Mesenchymal stem cell (in vitro differentiated cells and primary cell): ENCODE results near the gene CAVIN4. TPM values are rescaled to one million over a fixed set of nuclear protein-coding genes. Genes with fewer than 3 reads are reported as not detected.

ENCODE experiments used
- DNase-seq: peaks from one replicate; pipeline ENCODE4 v3.0.0-alpha.2; 2013
- H2AFZ ChIP-seq: one replicate; pipeline ENCODE4 v1.6.1; 2013; ENCODE audit warnings: low read depth, mild to moderate bottlenecking, control low read depth, inconsistent platforms, low read length, moderate library complexity
- H2AK5ac ChIP-seq: 2 replicates; pipeline ENCODE4 v1.6.1; 2013; ENCODE audit warnings: low read length, moderate library complexity, mild to moderate bottlenecking, inconsistent platforms; ENCODE audit not compliant: severe bottlenecking
- H2BK120ac ChIP-seq: one replicate; pipeline ENCODE4 v1.6.1; 2013; ENCODE audit warnings: low read depth, mild to moderate bottlenecking, inconsistent platforms, low read length, moderate library complexity
- H2BK12ac ChIP-seq, 2 experiments: one replicate each; pipeline ENCODE4 v1.6.1; 2013; ENCODE audit warnings: inconsistent platforms in 2 of 2, low read length in 2 of 2, mild to moderate bottlenecking in 2 of 2, moderate library complexity in 2 of 2, control low read depth in 1 of 2
- H2BK15ac ChIP-seq: one replicate; pipeline ENCODE4 v1.6.1; 2013; ENCODE audit warnings: mild to moderate bottlenecking, low read depth, inconsistent platforms; ENCODE audit not compliant: poor library complexity, severe bottlenecking
- H2BK5ac ChIP-seq: 2 replicates; pipeline ENCODE4 v1.6.1; 2013; ENCODE audit warnings: low read depth, mild to moderate bottlenecking, low read length, control low read depth, inconsistent platforms; ENCODE audit not compliant: poor library complexity, severe bottlenecking
- H3K14ac ChIP-seq, 2 experiments: one replicate each; pipeline ENCODE4 v1.6.1; 2013; ENCODE audit warnings: inconsistent platforms in 2 of 2, low read length in 2 of 2, control low read depth in 1 of 2, mild to moderate bottlenecking in 1 of 2, moderate library complexity in 1 of 2
- H3K18ac ChIP-seq, 2 experiments: one replicate each; pipeline ENCODE4 v1.6.1; 2013; ENCODE audit warnings: inconsistent platforms in 2 of 2, low read length in 2 of 2, control low read depth in 1 of 2, low read depth in 1 of 2, mild to moderate bottlenecking in 1 of 2
- H3K23ac ChIP-seq, 2 experiments: one replicate each; pipeline ENCODE4 v1.6.1; 2013; ENCODE audit warnings: inconsistent platforms in 2 of 2, low read length in 2 of 2, mild to moderate bottlenecking in 2 of 2, moderate library complexity in 2 of 2, control low read depth in 1 of 2
- H3K27ac ChIP-seq: 2 replicates; pipeline ENCODE4 v1.5.1; 2013; ENCODE audit warnings: mild to moderate bottlenecking, moderate library complexity, low read length, control low read depth, inconsistent platforms; ENCODE audit not compliant: poor library complexity, severe bottlenecking
- H3K27me3 ChIP-seq, 2 experiments: 2 replicates each; pipeline versions ENCODE4 v1.6.1 to v1.7.0; 2013; ENCODE audit warnings: low read length in 2 of 2, mild to moderate bottlenecking in 2 of 2, moderate library complexity in 2 of 2, control low read depth in 1 of 2, inconsistent platforms in 1 of 2; ENCODE audit not compliant: control insufficient read depth in 1 of 2, insufficient read depth in 1 of 2
- H3K36me3 ChIP-seq, 2 experiments: 2 replicates each; pipeline versions ENCODE4 v1.6.1 to v1.7.0; 2013; ENCODE audit warnings: low read length in 2 of 2, control low read depth in 1 of 2, inconsistent platforms in 1 of 2, low read depth in 1 of 2, mild to moderate bottlenecking in 1 of 2; ENCODE audit not compliant: insufficient read depth in 2 of 2, control insufficient read depth in 1 of 2
- H3K4ac ChIP-seq, 2 experiments: one replicate each; pipeline ENCODE4 v1.6.1; 2013; ENCODE audit warnings: inconsistent platforms in 2 of 2, low read length in 2 of 2, mild to moderate bottlenecking in 2 of 2, moderate library complexity in 2 of 2, control low read depth in 1 of 2, low read depth in 1 of 2
- H3K4me1 ChIP-seq: 2 replicates; pipeline ENCODE4 v1.6.1; 2013; ENCODE audit warnings: low read depth, low read length, control low read depth; ENCODE audit not compliant: control insufficient read depth, insufficient read depth
- H3K4me2 ChIP-seq: 2 replicates; pipeline ENCODE4 v1.6.1; 2013; ENCODE audit warnings: low read length, mild to moderate bottlenecking, inconsistent platforms; ENCODE audit not compliant: poor library complexity, severe bottlenecking
- H3K4me3 ChIP-seq, 2 experiments: 2 replicates each; pipeline versions ENCODE4 v1.5.1 to v1.7.0; 2013; ENCODE audit warnings: low read length in 2 of 2, mild to moderate bottlenecking in 2 of 2, control low read depth in 1 of 2, low read depth in 1 of 2; ENCODE audit not compliant: insufficient read depth in 1 of 2
- H3K79me1 ChIP-seq: replicated peaks from 2 replicates; pipeline ENCODE4 v1.6.1; 2013; ENCODE audit warnings: mild to moderate bottlenecking, control low read depth, low read length, inconsistent platforms; ENCODE audit not compliant: poor library complexity, severe bottlenecking
- H3K9ac ChIP-seq: 2 replicates; pipeline ENCODE4 v1.7.0; 2013; ENCODE audit warnings: mild to moderate bottlenecking, low read length, moderate library complexity
- H3K9me3 ChIP-seq: 2 replicates; pipeline ENCODE4 v1.7.0; 2013; ENCODE audit warnings: mild to moderate bottlenecking, low read length; ENCODE audit not compliant: control insufficient read depth
- H4K8ac ChIP-seq: one replicate; pipeline ENCODE4 v1.6.1; 2013; ENCODE audit warnings: inconsistent platforms, mild to moderate bottlenecking, low read length, moderate library complexity
- H4K91ac ChIP-seq: one replicate; pipeline ENCODE4 v1.6.1; 2013; ENCODE audit warnings: mild to moderate bottlenecking, low read length, inconsistent platforms
- WGBS: methylation state at CpG from one replicate; pipeline ENCODE4 v1.1.7; 2013; ENCODE audit warnings: mixed read lengths; 5-methylcytosine and 5-hydroxymethylcytosine counted together
- polyA plus RNA-seq, 2 experiments: library from polyadenylated mRNA; stranded (reverse); fragments of 200-250 nt; gene quantifications; one replicate each; pipeline ENCODE4 v1.2.3, GENCODE V29; 2013

The CAVIN4 gene
- polyA plus RNA-seq (2013, experiment 1 of 2), result 0.39 TPM
- 0.32 TPM for polyA plus RNA-seq (2013, experiment 2 of 2)

- H3K18ac ChIP-seq, result no peak within 1 kb of the TSS
- H3K9ac ChIP-seq, result no peak within 1 kb of the TSS
- no peak within 1 kb of the TSS for H2BK12ac ChIP-seq
- H3K14ac ChIP-seq, result no peak within 1 kb of the TSS
- no peaks in the 10 kb centered on the region for H3K79me1 ChIP-seq
- no peak within 1 kb of the TSS for H3K4me2 ChIP-seq
- H4K91ac ChIP-seq, result no peak within 1 kb of the TSS
- peaks cover 2% of the 10 kb centered on the region for H3K4me1 ChIP-seq
- H3K36me3 ChIP-seq, result no peaks in the 10 kb centered on the region
- no peak within 1 kb of the TSS for H4K8ac ChIP-seq
- no peak within 1 kb of the TSS for H2BK120ac ChIP-seq
- no peak within 1 kb of the TSS for H3K4me3 ChIP-seq
- H3K4ac ChIP-seq, result no peak within 1 kb of the TSS
- no peak within 1 kb of the TSS for H2AFZ ChIP-seq
- no peak within 1 kb of the TSS for H3K23ac ChIP-seq
- no peak within 1 kb of the TSS for H2AK5ac ChIP-seq
- H2BK15ac ChIP-seq, result no peak within 1 kb of the TSS
- H3K9me3 ChIP-seq, result no peaks in the 10 kb centered on the region
- H2BK5ac ChIP-seq, result no peak within 1 kb of the TSS
- WGBS, result 90% methylated on average over 10 of the region's 10 CpGs
- no peaks in the 10 kb centered on the region for H3K27me3 ChIP-seq
- no peak within 1 kb of the TSS for H3K27ac ChIP-seq
- DNase-seq, result no peak
Measured at GRCh38 chr9:100577776-100578448, at the start of gene CAVIN4. Gene CAVIN4, plus strand, starts transcription at chr9:100578079. Its CDS starts 65 bp downstream, at chr9:100578144.

GRCh38 chr9:100534401-100534800, 43.5 kb upstream of the CAVIN4 start:
- H3K4ac ChIP-seq, result no peak overlapping the region
- no peak overlapping the region for H2BK12ac ChIP-seq
- no peaks in the 10 kb centered on the region for H3K9me3 ChIP-seq
- peaks cover 2% of the 10 kb centered on the region for H3K79me1 ChIP-seq
- H2AFZ ChIP-seq, result no peak overlapping the region
- no peaks in the 10 kb centered on the region for H3K4me1 ChIP-seq
- no peak overlapping the region for H4K8ac ChIP-seq
- H2BK15ac ChIP-seq, result no peak overlapping the region
- no peak overlapping the region for H3K18ac ChIP-seq
- peak overlapping the region; percentile 24 for H3K9ac ChIP-seq
- no peak overlapping the region for H2BK120ac ChIP-seq
- H3K4me2 ChIP-seq, result no peak overlapping the region
- no peak overlapping the region for H2BK5ac ChIP-seq
- H3K23ac ChIP-seq, result no peak overlapping the region
- H3K4me3 ChIP-seq, result peak overlapping the region in 1 of 2 experiments; percentile 35
- no peaks in the 10 kb centered on the region for H3K36me3 ChIP-seq
- no peak overlapping the region for H2AK5ac ChIP-seq
- no peaks in the 10 kb centered on the region for H3K27me3 ChIP-seq
- WGBS, result 96% methylated on average over 3 of the region's 4 CpGs
- DNase-seq, result no peak
- H3K27ac ChIP-seq, result no peak overlapping the region
- no peak overlapping the region for H3K14ac ChIP-seq
- H4K91ac ChIP-seq, result no peak overlapping the region

- H3K9ac ChIP-seq, result no peak overlapping the region
- no peaks in the 10 kb centered on the region for H3K4me1 ChIP-seq
- peaks cover 2 to 6% of the 10 kb centered on the region in 2 experiments for H3K36me3 ChIP-seq
- H2BK120ac ChIP-seq, result no peak overlapping the region
- H3K4ac ChIP-seq, result no peak overlapping the region
- H3K27ac ChIP-seq, result no peak overlapping the region
- no peak overlapping the region for H2BK15ac ChIP-seq
- no peak overlapping the region for H2AK5ac ChIP-seq
- no peak overlapping the region for H2BK12ac ChIP-seq
- no peak overlapping the region for H2BK5ac ChIP-seq
- DNase-seq, result no peak
- H3K4me3 ChIP-seq, result no peak overlapping the region
- no peak overlapping the region for H2AFZ ChIP-seq
- no peak overlapping the region for H3K14ac ChIP-seq
- peaks cover 4% of the 10 kb centered on the region for H3K9me3 ChIP-seq
- H3K23ac ChIP-seq, result no peak overlapping the region
- H3K27me3 ChIP-seq, result no peaks in the 10 kb centered on the region
- H3K18ac ChIP-seq, result no peak overlapping the region
- no peak overlapping the region for H4K8ac ChIP-seq
- H3K4me2 ChIP-seq, result no peak overlapping the region
- peaks cover 2% of the 10 kb centered on the region for H3K79me1 ChIP-seq
- 98% methylated on average over 12 of the region's 12 CpGs for WGBS
- H4K91ac ChIP-seq, result no peak overlapping the region
Measured at GRCh38 chr9:100540327-100540726, 37.6 kb upstream of the CAVIN4 start.

GRCh38 chr9:100549048-100549447, 28.8 kb upstream of the CAVIN4 start:
- H2BK120ac ChIP-seq, result no peak overlapping the region
- H3K79me1 ChIP-seq, result no peaks in the 10 kb centered on the region
- no peak overlapping the region for H3K14ac ChIP-seq
- no peak overlapping the region for H2BK15ac ChIP-seq
- no peak overlapping the region for H3K18ac ChIP-seq
- no peak overlapping the region for H3K23ac ChIP-seq
- H2BK5ac ChIP-seq, result no peak overlapping the region
- H3K4me3 ChIP-seq, result no peak overlapping the region
- peaks cover 2 to 35% of the 10 kb centered on the region in 2 experiments for H3K36me3 ChIP-seq
- DNase-seq, result no peak
- H2AFZ ChIP-seq, result no peak overlapping the region
- no peak overlapping the region for H2AK5ac ChIP-seq
- no peak overlapping the region for H4K91ac ChIP-seq
- H3K4me2 ChIP-seq, result no peak overlapping the region
- peaks cover 3% of the 10 kb centered on the region for H3K9me3 ChIP-seq
- no peak overlapping the region for H3K9ac ChIP-seq
- H4K8ac ChIP-seq, result no peak overlapping the region
- no peak overlapping the region for H3K4ac ChIP-seq
- H3K27ac ChIP-seq, result no peak overlapping the region
- over 99% methylated on average over 3 of the region's 5 CpGs for WGBS
- no peaks in the 10 kb centered on the region for H3K27me3 ChIP-seq
- no peaks in the 10 kb centered on the region for H3K4me1 ChIP-seq
- H2BK12ac ChIP-seq, result no peak overlapping the region
